ENCODE results near the gene ADGRB3.

The ADGRB3 gene

DNA sequence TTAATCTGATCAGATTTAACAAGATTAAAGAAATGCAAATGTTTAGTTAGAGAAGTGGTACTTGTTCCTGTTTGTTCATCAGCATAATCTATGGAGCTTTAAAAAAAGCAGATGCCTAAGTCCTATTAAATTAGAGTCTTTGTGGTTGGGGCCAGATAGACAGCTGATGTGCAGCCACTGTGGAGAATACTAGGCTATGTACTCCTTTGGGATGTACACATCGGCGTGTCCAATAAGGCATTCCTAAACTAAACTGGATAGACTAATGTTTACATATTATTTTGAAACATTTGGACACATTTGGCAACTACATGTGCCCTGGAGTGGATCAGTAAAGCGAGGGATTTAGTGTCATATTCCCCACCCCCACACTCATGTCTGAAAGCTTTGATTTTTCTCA lies 702.2 kb downstream of the ADGRB3 start:
- TF ChIP-seq GATA2 (IDR thresholded peaks at IDR 0.05; ENCODE audit: low read depth, low read length) = no peak

DNA sequence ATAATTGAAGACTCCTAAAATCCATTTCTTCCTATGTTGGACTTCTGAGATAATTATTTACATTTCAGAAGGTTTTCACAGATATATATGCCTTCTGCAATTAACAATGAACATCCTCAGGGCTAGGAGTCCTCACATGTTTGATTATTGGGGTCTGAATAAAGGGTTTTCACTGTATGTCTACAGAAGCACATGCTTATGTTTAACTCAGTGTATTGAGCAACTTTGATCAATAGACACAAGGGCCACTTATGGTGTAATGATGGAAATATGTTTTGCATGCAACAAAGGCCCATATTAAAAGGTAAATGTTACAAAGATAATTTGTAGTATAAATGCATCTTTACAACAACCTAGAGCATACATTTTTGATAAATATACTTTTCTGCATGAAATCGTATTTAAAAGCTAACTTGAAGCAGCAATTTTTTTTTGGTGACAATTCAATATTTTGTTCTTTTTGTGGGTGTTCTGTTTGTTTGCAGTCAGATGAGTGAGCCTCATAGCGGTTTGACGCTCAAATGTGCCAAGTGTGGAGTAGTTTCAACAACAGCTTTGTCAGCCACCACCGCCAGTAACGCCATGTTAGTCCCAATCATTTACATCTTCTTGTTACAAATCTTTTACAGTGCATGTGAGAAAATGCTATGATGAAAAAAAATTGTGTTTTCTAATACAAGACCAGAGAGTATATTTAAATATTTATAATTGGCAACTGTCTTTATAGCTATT lies 703.5 kb downstream of the ADGRB3 start:
- TF ChIP-seq GATA3 (IDR thresholded peaks at IDR 0.05; ENCODE audit: low read depth, low read length) = no peak
- TF ChIP-seq GATA2 (IDR thresholded peaks at IDR 0.05; ENCODE audit: low read depth, low read length) = no peak

GRCh38 chr6:69339163-69339550 lies 704.1 kb downstream of the ADGRB3 start:
- no peak for TF ChIP-seq GATA2 (IDR thresholded peaks at IDR 0.05; ENCODE audit: low read depth, low read length)
- TF ChIP-seq GATA3 (IDR thresholded peaks at IDR 0.05; ENCODE audit: low read depth, low read length) = no peak

DNA sequence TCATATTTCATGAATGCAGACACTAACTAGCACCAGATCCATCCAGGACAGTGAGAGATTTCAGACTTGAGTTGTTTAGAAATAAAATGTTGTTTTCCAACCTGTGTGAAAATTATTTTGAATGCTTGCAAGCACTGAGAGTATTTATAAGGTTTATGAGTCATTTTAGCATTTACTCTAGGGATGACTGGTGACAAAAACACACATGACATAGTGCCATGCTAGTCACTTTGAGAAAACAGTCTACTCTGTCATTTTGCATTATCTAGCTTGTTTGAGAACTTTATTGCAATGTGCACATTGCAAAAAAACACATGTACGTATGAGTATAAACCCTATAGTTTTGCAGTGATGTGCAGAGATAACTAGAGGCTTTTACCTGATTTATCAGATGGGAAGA lies 705.1 kb downstream of the ADGRB3 start:
- TF ChIP-seq GATA2 (IDR thresholded peaks at IDR 0.05; ENCODE audit: low read depth, low read length) = no peak
- no peak for TF ChIP-seq GATA3 (IDR thresholded peaks at IDR 0.05; ENCODE audit: low read depth, low read length)

GRCh38 chr6:69343851-69344250 lies 708.8 kb downstream of the ADGRB3 start:
- TF ChIP-seq GATA2 (IDR thresholded peaks at IDR 0.05; ENCODE audit: low read depth, low read length) (no peak), GATA3 (IDR thresholded peaks at IDR 0.05; ENCODE audit: low read depth, low read length) (no peak)

DNA sequence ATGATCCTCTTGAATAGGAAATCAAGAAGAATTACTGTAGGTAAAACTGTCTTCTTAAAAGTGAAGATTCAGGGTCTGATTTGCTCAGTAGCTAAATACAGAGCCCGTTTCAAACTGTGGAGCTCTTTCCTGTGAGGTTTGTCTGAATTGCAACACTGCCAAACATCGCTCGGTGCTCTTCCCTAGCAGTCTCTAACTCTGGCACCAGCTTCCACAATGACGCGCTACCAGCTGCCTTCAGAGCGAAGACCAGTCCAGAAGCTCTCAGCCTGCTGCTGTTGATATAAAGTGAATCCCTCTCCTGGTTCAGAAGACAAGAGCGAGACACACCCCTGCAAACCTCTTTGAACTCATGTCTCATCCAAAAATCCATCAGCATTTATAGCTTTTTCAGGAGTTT lies 714.7 kb downstream of the ADGRB3 start:
- TF ChIP-seq GATA3 (IDR thresholded peaks at IDR 0.05; ENCODE audit: low read depth, low read length) = no peak
- no peak for TF ChIP-seq GATA2 (IDR thresholded peaks at IDR 0.05; ENCODE audit: low read depth, low read length)

GRCh38 chr6:69362209-69362608 lies 727.1 kb downstream of the ADGRB3 start:
- no peak for TF ChIP-seq GATA3 (IDR thresholded peaks at IDR 0.05; ENCODE audit: low read depth, low read length)
- TF ChIP-seq GATA2 (IDR thresholded peaks at IDR 0.05; ENCODE audit: low read depth, low read length) = no peak

- TF ChIP-seq GATA2 (IDR thresholded peaks at IDR 0.05; ENCODE audit: low read depth, low read length) (no peak), GATA3 (IDR thresholded peaks at IDR 0.05; ENCODE audit: low read depth, low read length) (no peak)
Measured at GRCh38 chr6:69366831-69367230, 731.7 kb downstream of the ADGRB3 start.

- TF ChIP-seq GATA2 (IDR thresholded peaks at IDR 0.05; ENCODE audit: low read depth, low read length) = no peak
Measured at GRCh38 chr6:69368613-69369012, 733.5 kb downstream of the ADGRB3 start.

DNA sequence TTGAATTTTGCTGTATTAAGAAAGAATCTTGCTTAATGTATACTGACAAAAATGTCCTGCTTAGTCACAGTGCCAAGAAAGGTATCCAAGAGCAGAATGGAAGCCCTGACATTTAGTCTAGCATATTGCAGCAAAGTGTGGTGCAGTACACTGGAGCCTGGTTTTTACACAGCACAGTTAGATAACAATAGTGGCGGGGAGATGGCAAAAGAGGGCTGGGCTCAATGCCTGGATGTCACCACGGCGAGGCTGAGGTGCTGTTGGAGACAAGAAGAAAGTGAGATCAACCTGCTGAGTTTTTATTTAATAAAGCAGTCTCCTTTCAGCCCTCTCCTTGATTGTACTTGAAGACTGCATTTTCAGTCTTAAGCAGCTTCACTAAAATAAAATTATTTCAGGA lies 735.7 kb downstream of the ADGRB3 start:
- no peak for TF ChIP-seq GATA2 (IDR thresholded peaks at IDR 0.05; ENCODE audit: low read depth, low read length)

- no peak for TF ChIP-seq GATA3 (IDR thresholded peaks at IDR 0.05; ENCODE audit: low read depth, low read length)
- no peak for TF ChIP-seq GATA2 (IDR thresholded peaks at IDR 0.05; ENCODE audit: low read depth, low read length)
Measured at GRCh38 chr6:69378326-69378725, 743.2 kb downstream of the ADGRB3 start.

DNA sequence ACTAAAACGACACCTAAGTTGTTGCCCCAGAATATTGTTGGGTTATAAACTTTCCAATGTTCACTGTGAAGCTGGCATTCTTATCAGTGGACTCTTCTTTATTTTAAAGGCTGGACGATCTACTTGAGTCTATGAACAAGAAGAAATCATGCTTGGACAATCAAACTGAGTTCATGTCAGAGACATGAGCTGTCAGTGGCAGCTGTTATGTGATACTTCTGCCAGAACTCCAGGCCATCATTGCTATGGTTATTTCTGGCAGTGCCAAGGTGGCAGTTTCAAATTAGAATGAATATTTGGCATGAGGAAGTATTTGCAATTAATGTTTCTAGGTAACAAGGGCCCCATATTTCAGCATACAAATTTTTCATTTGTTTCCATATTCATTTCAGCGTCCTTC lies 744.4 kb downstream of the ADGRB3 start:
- TF ChIP-seq GATA3 (IDR thresholded peaks at IDR 0.05; ENCODE audit: low read depth, low read length) = no peak
- TF ChIP-seq GATA2 (IDR thresholded peaks at IDR 0.05; ENCODE audit: low read depth, low read length) = no peak

GRCh38 chr6:69383627-69384026 lies 748.5 kb downstream of the ADGRB3 start:
- no peak for TF ChIP-seq GATA2 (IDR thresholded peaks at IDR 0.05; ENCODE audit: low read depth, low read length)
- no peak for TF ChIP-seq GATA3 (IDR thresholded peaks at IDR 0.05; ENCODE audit: low read depth, low read length)

DNA sequence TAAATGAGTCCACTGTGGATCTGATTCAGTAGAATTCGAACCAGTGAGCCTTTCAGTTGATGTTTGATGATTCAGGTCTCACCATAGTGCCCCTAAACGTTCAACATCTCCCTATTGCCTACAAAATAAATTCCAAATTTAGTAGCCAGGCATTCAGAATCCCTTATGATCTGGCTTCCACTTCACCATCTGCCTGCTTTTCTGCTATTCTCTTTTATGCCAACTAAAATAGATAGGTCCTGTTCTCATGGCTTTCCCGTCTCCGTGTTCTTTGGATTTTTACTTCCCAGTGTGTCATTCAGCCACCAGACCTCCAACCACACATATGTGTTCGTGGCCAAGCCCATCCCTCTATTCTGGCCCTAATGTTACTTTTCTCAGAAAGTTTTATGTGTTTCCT lies 751.3 kb downstream of the ADGRB3 start:
- TF ChIP-seq GATA2 (IDR thresholded peaks at IDR 0.05; ENCODE audit: low read depth, low read length) (no peak), GATA3 (IDR thresholded peaks at IDR 0.05; ENCODE audit: low read depth, low read length) (no peak)

DNA sequence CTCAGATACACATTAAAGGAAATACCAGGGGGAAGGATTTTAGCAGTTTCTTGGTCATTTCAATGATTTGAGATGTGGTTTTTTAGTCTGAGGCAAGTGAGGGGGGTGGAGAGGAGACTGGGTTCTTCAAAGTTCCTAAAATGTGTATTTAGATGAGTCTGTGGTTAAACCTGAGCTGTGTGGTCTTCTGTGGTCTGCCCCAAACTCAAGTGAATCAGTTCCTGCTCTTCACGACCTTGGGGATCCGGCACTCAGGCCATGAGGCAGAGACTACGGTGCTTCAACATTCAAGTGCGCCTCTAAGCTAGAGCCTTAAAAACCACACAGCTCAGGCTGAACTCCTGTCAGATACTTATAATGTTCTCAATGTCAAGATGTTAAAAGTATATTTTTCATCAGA lies 755.0 kb downstream of the ADGRB3 start:
- no peak for TF ChIP-seq GATA2 (IDR thresholded peaks at IDR 0.05; ENCODE audit: low read depth, low read length)
- TF ChIP-seq GATA3 (IDR thresholded peaks at IDR 0.05; ENCODE audit: low read depth, low read length) = no peak

GRCh38 chr6:69391106-69391505 lies 756.0 kb downstream of the ADGRB3 start:
- TF ChIP-seq GATA2 (IDR thresholded peaks at IDR 0.05; ENCODE audit: low read depth, low read length) = no peak
- TF ChIP-seq GATA3 (IDR thresholded peaks at IDR 0.05; ENCODE audit: low read depth, low read length) = no peak

Measured in SH-SY5Y (cell line).